D721Med (cell line): ENCODE data around the gene USP35.
A peak's percentile ranks its signal among the peaks of the same experiment; 100 is the strongest.

Experiments
- DNase-seq: peaks from one replicate; pipeline ENCODE4 v3.0.0; 2011; ENCODE audit warnings: low spot score; ENCODE audit not compliant: insufficient read length
- FAIRE-seq: peaks from 2 replicates; lab custom pipeline; 2011; peaks lifted over from hg19 to GRCh38; lab: Jason Lieb, UNC
- TF ChIP-seq, protein P1 (sequence below): IDR thresholded peaks from 2 replicates; pipeline ENCODE4 v1.5.1; 2012; ENCODE audit warnings: mild to moderate bottlenecking, control low read depth; ENCODE audit not compliant: insufficient read depth; ENCODE audit errors: missing control alignments

Gene USP35

DNA sequence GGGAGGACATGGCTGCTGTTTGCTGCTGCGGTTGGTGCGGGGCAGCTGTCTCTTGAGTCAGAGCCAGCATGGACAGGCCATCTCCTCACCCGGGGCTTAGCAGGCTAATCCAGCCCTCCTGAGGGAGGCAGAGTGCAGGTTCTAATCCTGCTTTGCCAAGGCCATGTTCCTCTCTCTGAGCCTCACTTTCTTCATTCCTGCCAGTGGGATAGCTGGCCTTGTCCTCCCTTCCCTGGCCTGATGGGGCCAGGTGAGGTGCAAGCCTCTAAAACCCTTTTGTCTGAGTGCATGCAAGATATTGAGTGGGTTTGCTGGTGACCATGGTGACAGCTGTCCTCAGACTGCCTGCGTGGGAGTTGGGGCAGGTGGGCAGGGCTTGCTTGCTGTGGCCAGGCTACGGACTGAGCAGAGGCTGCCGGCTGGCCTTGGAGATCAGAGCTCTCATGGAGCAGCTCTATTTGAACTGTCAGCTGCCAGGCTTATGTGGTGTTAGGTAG, 3.6 kb downstream of the USP35 start:
- TF ChIP-seq, protein P1, sequence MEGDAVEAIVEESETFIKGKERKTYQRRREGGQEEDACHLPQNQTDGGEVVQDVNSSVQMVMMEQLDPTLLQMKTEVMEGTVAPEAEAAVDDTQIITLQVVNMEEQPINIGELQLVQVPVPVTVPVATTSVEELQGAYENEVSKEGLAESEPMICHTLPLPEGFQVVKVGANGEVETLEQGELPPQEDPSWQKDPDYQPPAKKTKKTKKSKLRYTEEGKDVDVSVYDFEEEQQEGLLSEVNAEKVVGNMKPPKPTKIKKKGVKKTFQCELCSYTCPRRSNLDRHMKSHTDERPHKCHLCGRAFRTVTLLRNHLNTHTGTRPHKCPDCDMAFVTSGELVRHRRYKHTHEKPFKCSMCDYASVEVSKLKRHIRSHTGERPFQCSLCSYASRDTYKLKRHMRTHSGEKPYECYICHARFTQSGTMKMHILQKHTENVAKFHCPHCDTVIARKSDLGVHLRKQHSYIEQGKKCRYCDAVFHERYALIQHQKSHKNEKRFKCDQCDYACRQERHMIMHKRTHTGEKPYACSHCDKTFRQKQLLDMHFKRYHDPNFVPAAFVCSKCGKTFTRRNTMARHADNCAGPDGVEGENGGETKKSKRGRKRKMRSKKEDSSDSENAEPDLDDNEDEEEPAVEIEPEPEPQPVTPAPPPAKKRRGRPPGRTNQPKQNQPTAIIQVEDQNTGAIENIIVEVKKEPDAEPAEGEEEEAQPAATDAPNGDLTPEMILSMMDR, result no peak
- FAIRE-seq (no peak), DNase-seq (peak; percentile 55)

DNA sequence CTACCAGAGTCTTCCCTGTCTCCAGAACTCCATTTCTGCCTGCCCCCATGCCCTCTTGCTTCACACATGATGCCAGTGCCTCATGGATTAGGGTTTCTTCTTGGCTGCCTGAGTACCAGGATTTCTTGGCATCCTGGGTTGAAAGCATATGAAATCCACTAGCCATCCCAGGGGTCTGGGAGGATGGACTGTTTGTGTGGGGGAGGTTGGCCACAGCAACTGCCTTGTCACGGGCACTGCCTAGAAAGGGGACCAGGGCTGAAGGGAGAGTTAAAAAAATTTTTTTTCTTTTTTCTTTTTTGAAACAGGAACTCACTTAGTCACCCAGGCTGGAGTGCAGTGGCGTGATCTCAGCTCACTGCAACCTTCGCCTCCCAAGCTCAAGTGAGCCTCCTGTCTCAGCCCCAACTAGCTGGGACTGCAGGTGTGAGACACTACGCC, 4.2 kb downstream of the USP35 start:
- TF ChIP-seq, protein P1, result no peak
- no peak for DNase-seq
- FAIRE-seq, result no peak

DNA sequence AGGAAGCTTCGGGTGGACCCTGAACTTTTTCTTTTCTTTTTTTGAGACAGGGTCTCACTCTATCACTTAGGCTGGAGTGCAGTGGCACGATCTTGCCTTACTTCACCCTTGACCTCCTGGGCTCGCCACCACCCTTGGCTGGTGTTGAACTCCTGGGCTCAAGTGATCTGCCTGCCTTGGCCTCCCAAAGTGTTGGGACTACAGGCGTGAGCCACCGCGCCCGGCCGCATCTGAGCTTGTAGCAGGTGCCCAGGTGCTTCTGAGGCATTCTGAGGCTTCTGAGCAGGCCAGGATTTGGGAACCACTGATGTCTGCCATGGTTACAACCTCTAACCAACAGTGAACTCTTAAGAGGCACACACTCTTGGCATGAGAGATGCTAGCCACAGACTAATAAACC, 5.1 kb downstream of the USP35 start:
- no peak for DNase-seq
- FAIRE-seq, result no peak

DNA sequence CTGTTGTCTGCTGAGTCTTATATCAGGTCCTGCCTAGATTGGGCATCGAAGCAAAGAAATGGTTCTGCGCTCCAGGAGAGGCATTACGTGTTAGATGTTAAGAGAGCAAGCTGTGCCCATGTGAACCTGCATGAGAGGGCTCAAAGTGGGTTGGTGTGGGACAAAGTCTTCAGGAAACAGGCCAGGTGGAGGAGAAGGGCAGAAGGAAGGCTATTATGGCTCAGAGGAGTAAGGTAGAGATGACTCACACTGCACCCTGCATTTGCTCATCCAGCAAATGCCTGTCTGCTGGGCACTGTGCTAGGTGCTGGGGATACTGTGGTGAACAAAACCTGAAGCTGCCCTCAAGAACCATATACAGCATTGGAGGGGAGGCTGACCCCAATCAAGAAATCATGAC, 5.8 kb downstream of the USP35 start:
- TF ChIP-seq, protein P1, result no peak
- no peak for DNase-seq
- FAIRE-seq, result no peak

More for the DNA sequence above, 5.1 kb downstream of the USP35 start:
- TF ChIP-seq, protein P1, result no peak

DNA sequence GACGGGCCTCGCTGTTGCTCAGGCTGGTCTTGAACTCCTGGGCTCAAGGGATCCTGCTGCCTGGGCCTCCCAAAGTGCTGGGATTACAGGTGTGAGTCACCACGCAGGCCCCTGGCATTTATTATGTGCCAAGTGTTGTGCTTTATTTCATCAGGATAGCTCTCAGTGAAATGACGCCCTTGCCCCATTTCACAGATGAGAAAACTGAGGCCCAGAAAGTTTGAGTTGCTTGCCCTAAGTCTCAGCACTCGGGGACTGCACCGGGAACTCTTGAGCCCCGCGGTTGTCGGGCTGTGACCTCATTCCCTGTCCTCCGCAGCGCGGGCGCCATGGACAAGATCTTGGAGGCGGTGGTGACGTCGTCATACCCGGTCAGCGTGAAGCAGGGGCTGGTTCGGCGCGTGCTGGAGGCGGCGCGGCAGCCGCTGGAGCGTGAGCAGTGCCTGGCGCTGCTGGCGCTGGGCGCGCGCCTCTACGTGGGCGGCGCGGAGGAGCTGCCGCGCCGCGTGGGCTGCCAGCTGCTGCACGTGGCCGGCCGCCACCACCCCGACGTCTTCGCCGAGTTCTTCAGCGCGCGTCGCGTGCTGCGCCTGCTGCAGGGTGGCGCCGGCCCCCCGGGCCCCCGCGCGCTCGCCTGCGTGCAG, 7.3 kb downstream of the USP35 start:
- FAIRE-seq (no peak), DNase-seq (no peak)
- TF ChIP-seq, protein P1, result no peak

DNA sequence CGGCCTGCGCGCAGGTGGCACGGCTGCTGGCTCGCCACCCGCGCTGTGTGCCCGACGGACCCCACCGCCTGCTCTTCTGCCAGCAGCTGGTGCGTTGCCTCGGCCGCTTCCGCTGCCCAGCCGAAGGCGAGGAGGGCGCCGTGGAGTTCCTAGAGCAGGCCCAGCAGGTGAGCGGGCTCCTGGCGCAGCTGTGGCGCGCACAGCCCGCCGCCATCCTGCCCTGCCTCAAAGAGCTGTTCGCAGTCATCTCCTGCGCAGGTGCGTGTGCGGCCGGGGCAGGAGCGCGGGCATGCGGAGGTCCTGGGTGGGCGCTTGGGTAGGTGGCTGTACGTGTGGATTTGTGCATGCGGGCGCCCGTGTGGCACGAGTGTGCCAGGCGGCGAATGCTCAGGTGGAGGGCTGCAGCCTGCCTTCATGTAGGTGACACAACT, 8.0 kb downstream of the USP35 start:
- TF ChIP-seq, protein P1, result no peak
- FAIRE-seq (no peak), DNase-seq (no peak)

DNA sequence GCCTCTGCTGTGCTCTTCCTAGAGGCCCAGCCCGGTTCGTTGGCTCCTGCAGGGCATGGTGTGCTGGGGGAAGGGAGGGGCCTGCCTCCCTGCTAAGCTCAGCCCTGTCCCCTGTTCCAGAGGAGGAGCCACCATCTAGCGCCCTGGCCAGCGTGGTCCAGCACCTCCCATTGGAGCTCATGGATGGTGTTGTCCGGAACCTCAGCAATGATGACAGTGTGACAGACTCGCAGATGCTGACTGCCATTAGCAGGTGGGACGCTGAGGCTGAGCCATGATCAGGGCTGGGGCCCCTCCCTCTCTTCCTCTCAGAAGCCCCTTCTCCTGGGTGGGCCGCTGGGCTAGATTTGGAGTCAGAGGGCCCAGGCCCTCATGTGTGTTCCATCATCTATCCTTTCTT, 9.1 kb downstream of the USP35 start:
- FAIRE-seq (no peak), DNase-seq (no peak)
- TF ChIP-seq, protein P1, result no peak
